ENCODE data around the gene ELP1. TPM values are rescaled to one million over a fixed set of nuclear protein-coding genes. Genes with fewer than 3 reads are reported as not detected.

The ELP1 gene
- total RNA-seq, 2 donors from 2014 or later = 11.8 to 21.6 TPM

- Histone ChIP-seq H3K9ac (ENCODE audit: low read depth in 2 of 2, low read length in 2 of 2) (no peak overlapping the region), H3K4me1 (no peaks in the 10 kb centered on the region), H3K4me3 (no peak overlapping the region), H3K36me3 (no peaks in the 10 kb centered on the region), H3K9me3 (no peaks in the 10 kb centered on the region), H3K27me3 (no peaks in the 10 kb centered on the region), H3K27ac (no peak overlapping the region)
- no peak for TF ChIP-seq CTCF (IDR thresholded peaks at IDR 0.05)
- DNase-seq = no peak
- intact Hi-C loops (cut with DNase I) = no loop called here
Measured at GRCh38 chr9:108838017-108838416, 95.9 kb downstream of the ELP1 start.

- Histone ChIP-seq H3K4me3 (no peak overlapping the region), H3K27me3 (no peaks in the 10 kb centered on the region), H3K4me1 (no peaks in the 10 kb centered on the region), H3K36me3 (no peaks in the 10 kb centered on the region), H3K9ac (ENCODE audit: low read depth in 2 of 2, low read length in 2 of 2) (no peak overlapping the region), H3K9me3 (no peaks in the 10 kb centered on the region), H3K27ac (no peak overlapping the region)
- intact Hi-C loops (cut with DNase I) = no loop called here
- DNase-seq = no peak
- TF ChIP-seq CTCF (IDR thresholded peaks at IDR 0.05) = no peak
Measured at GRCh38 chr9:108837530-108837929, 96.4 kb downstream of the ELP1 start.

DNA sequence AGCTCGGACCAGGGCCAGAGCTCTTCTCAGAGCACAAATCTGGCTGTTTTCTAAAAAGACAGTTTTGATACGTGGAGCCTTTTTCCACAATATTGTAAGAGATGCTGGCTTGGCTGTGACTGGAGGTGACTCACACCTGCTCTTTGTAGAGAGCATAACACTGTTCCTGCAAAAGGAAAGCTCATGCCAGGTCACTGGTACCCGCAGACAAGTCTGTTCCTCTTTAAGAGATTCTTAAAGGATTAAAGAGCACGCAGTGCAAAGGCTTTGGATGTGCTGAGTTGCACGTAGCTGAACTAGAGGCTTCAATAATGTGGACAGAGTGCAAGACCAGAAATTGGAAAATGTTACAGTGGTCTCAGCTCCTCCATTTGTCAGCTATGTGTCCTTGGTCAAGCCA lies 97.1 kb downstream of the ELP1 start:
- intact Hi-C loops (cut with DNase I) = no loop called here
- no peak for TF ChIP-seq CTCF (IDR thresholded peaks at IDR 0.05)
- no peaks in the 10 kb centered on the region for H3K4me1 ChIP-seq
- H3K9ac ChIP-seq (ENCODE audit: low read depth in 2 of 2, low read length in 2 of 2) = no peak overlapping the region
- no peaks in the 10 kb centered on the region for H3K9me3 ChIP-seq
- no peaks in the 10 kb centered on the region for H3K36me3 ChIP-seq
- H3K4me3 ChIP-seq = no peak overlapping the region
- H3K27ac ChIP-seq = no peak overlapping the region
- no peak for DNase-seq
- no peaks in the 10 kb centered on the region for H3K27me3 ChIP-seq

- no peak overlapping the region for H3K4me3 ChIP-seq
- no peaks in the 10 kb centered on the region for H3K9me3 ChIP-seq
Measured at GRCh38 chr9:108836319-108836718, 97.6 kb downstream of the ELP1 start.

DNA sequence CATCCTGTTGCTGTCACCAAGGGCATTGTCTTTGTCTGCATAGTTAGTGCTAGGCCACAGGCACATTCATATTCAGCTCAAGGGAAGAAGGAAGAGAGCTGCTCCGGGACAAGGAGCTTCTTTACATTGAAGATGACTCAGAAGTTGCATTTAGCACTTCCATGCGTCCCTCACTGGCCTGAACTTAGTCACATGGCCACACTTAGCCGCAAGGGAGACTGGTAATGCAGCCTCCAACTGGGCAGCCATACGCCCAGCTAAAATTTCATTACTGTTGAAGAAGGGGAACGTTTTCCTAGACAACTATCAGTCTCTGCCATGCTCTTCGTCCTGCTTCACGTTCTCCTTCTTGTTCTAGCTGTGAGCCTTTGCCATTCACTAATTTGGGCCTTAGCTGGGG lies 98.1 kb downstream of the ELP1 start:
- no peak for TF ChIP-seq CTCF (IDR thresholded peaks at IDR 0.05)
- H3K9ac ChIP-seq (ENCODE audit: low read depth in 2 of 2, low read length in 2 of 2) = no peak overlapping the region
- H3K27me3 ChIP-seq = no peaks in the 10 kb centered on the region
- intact Hi-C loops (cut with DNase I) = no loop called here
- no peaks in the 10 kb centered on the region for H3K4me1 ChIP-seq
- no peaks in the 10 kb centered on the region for H3K9me3 ChIP-seq
- H3K36me3 ChIP-seq = no peaks in the 10 kb centered on the region
- DNase-seq = no peak
- H3K4me3 ChIP-seq = no peak overlapping the region
- H3K27ac ChIP-seq = no peak overlapping the region

More at GRCh38 chr9:108836319-108836718, 97.6 kb downstream of the ELP1 start:
- TF ChIP-seq CTCF (IDR thresholded peaks at IDR 0.05) = no peak
- Histone ChIP-seq H3K27ac (no peak overlapping the region), H3K4me1 (no peaks in the 10 kb centered on the region), H3K27me3 (no peaks in the 10 kb centered on the region), H3K36me3 (no peaks in the 10 kb centered on the region), H3K9ac (ENCODE audit: low read depth in 2 of 2, low read length in 2 of 2) (no peak overlapping the region)
- intact Hi-C loops (cut with DNase I) = no loop called here
- no peak for DNase-seq

All from colonic mucosa (tissue), 4 donors.